Activated naive CD4-positive, alpha-beta T cell treated with anti-CD3 and anti-CD28 coated beads, Interleukin-2, amount 50 U/mL, for 24 hours (primary cell): ENCODE data around the gene IL17C.

ENCODE experiments used
- H3K27ac Mint-ChIP-seq: one replicate; pipeline ENCODE4 v1.8.0; 2021; ENCODE audit warnings: mild to moderate bottlenecking, mixed read lengths
- H3K27me3 Mint-ChIP-seq: one replicate; pipeline ENCODE4 v1.8.0; 2021; ENCODE audit warnings: mixed read lengths
- H3K36me3 Mint-ChIP-seq: one replicate; pipeline ENCODE4 v1.8.0; 2021; ENCODE audit warnings: mixed read lengths
- H3K4me1 Mint-ChIP-seq: one replicate; pipeline ENCODE4 v1.8.0; 2021; ENCODE audit warnings: mixed read lengths
- H3K4me3 Mint-ChIP-seq: one replicate; pipeline ENCODE4 v1.8.0; 2021; ENCODE audit warnings: mild to moderate bottlenecking, mixed read lengths
- H3K9me3 Mint-ChIP-seq: one replicate; pipeline ENCODE4 v1.8.0; 2021; ENCODE audit warnings: mixed read lengths

Gene IL17C

GRCh38 chr16:88687254-88687576 lies 48.8 kb downstream of the IL17C start:
- Mint-ChIP-seq H3K4me1 (peaks cover 60% of the 10 kb centered on the region), H3K27ac (no peak overlapping the region), H3K4me3 (no peak overlapping the region), H3K27me3 (no peaks in the 10 kb centered on the region), H3K36me3 (no peaks in the 10 kb centered on the region), H3K9me3 (no peaks in the 10 kb centered on the region)

DNA sequence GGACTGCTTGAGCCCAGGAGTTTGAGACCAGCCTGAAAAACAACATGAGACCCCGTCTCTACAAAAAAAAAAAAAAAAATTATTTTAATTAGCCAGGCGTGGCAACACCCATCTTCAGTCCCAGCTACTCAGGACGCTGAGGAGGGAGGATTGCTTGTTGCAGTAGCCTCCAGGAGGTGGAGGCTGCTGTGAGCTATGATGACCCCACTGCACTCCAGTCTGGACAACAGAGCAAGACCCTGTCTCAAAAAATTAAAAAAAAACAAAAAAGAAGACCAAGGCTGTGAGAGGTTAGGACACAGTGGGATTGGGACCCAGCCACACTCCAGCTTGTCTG lies 49.3 kb downstream of the IL17C start:
- peaks cover 59% of the 10 kb centered on the region for H3K4me1 Mint-ChIP-seq
- no peak overlapping the region for H3K4me3 Mint-ChIP-seq
- H3K36me3 Mint-ChIP-seq = no peaks in the 10 kb centered on the region

GRCh38 chr16:88688013-88688778 lies 49.8 kb downstream of the IL17C start:
- peaks cover 64% of the 10 kb centered on the region for H3K4me1 Mint-ChIP-seq
- H3K27ac Mint-ChIP-seq = no peak overlapping the region
- H3K9me3 Mint-ChIP-seq = no peaks in the 10 kb centered on the region
- H3K36me3 Mint-ChIP-seq = no peaks in the 10 kb centered on the region
- H3K4me3 Mint-ChIP-seq = no peak overlapping the region
- no peaks in the 10 kb centered on the region for H3K27me3 Mint-ChIP-seq

More for the DNA sequence above, 49.3 kb downstream of the IL17C start:
- Mint-ChIP-seq H3K27me3 (no peaks in the 10 kb centered on the region), H3K9me3 (no peaks in the 10 kb centered on the region), H3K27ac (no peak overlapping the region)
